CD4-positive, alpha-beta T cell treated with Interleukin-15 for 1 hour (primary cell): ENCODE measurements around the gene FPR1.

ENCODE experiments used
- DNase-seq: peaks from one replicate; pipeline ENCODE4 v3.0.0-alpha.2; 2020

Gene FPR1

DNA sequence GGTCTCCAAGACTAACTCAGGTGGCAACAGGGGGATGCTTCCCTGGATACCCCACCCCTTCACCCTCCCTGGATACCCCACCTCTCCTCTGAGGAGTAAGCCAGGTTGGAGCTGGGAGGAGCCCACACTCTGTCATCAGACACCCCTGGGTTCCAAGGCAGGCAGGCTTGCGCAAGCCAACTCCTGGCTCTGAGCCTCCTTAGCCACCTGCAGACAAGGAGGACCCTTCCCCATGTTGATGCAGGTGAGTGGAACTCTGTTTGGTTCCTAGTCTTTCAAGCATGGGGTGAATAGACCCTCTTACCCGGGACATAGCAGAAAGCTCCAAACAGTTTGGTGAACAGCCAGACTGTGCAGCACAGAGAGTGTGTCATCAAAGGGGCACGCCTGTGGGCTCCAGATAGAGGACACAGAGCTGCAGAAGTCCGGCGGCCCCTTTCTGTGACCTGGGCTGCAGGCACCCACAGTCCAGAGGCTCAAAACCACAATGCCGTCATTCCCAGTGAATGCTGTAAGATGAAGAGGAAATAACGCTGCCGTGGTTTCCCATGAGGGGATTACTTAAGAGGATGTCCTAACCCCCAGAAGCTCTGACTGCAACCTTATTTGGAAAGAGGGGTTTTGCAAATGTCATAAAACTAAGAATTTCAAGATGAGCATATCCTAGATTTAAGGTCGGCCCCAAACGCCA is 15.8 kb downstream of the FPR1 start:
- peak; percentile 85 for DNase-seq

DNA sequence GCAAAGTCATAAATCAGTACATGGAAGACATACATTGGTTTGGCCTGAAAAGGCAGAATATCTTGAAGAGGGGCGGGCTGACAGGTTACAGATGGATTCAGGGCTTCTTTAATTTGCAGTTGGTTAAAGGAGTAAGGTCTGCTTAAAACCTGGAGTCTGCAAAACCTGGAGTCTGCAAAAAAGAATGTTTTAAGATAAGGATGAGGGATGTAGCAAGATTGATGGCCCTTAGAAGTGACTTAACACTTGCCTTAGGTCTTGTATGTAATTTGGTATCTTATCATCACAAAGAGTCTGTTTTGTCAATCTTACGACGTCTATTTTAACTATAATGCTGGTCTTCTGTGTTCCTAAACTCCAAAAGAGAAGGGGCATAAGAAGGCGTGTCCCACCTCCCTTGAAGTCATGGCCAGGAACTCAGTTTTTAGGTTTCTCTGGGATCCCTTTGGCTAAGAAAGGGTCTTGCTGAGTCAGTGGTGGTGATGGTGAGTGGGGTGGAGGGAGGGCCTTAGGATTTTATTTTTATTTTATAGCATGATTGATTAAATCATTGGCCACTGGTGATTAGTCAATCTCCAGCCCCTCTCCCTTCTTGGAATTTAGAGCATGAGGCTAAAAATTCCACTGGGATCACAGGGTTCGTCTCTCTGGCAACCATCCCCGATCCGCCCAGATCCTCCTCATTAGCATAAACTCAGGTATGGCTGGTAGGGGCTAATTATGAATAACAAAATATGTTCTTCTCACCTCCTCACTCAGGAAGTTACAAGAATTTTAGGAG is 17.7 kb downstream of the FPR1 start:
- DNase-seq: no peak

- no peak for DNase-seq
Measured at GRCh38 chr19:51729781-51730180, 21.9 kb downstream of the FPR1 start.

- peak; percentile 29 for DNase-seq
Measured at GRCh38 chr19:51727349-51727880, 24.3 kb downstream of the FPR1 start.

GRCh38 chr19:51726049-51726448 is 25.6 kb downstream of the FPR1 start:
- no peak for DNase-seq

GRCh38 chr19:51724543-51724942 is 27.1 kb downstream of the FPR1 start:
- no peak for DNase-seq

DNA sequence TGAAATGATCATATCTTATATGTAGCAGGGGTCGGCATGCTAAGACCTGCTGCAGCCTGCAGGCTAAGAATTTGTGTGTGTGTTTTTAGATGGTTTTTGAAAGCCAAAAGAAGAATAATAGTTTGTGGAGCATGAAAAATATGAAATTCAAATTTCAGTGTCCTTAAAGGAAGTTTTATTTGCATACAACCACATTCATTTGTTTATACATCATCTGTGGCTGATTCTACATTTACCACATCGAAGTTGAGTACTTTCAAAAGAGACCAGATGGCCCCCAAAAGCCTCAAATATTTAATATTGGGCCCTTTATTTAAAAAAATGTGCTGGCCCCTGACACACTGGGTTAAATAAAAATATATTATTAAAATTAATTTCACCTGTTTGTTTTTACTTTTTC is 29.2 kb downstream of the FPR1 start:
- no peak for DNase-seq

- DNase-seq: no peak
Measured at GRCh38 chr19:51721905-51722304, 29.8 kb downstream of the FPR1 start.

DNA sequence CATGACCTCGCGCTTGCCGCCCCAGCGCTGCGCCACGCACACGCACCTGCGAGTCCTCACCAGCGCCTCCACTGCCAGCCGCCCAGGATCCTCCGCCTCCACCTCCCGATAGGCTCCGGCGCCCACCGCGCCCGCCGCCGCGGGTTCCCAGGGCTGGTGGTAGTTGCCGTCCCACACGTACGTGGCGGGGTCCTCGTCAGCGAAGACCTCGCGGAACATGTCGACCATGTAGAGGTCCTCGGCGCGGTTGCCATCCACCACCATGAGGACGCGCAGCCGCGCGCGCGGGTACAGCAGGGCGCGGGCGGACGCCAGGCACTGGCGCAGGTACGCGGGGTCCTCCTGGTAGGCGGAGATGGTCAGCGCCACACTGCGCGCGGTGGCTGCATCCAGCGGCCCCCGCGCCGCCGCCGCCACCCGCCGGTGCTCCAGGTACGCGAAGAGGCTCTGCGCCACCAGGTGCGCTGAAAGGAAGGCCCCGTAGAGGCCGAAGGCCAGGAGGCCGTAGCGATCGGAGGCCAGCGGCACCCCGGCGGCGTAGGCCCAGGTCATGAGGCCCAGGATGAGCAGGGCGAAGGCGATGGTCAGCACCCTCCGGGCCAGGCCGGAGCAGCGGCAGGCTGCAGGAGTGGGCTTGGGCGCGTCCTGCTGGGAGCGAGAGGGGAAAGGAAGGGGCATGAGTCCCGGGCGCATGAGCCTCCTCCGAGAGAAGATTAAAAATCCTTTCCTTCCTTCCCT is 32.3 kb downstream of the FPR1 start:
- DNase-seq: no peak

DNA sequence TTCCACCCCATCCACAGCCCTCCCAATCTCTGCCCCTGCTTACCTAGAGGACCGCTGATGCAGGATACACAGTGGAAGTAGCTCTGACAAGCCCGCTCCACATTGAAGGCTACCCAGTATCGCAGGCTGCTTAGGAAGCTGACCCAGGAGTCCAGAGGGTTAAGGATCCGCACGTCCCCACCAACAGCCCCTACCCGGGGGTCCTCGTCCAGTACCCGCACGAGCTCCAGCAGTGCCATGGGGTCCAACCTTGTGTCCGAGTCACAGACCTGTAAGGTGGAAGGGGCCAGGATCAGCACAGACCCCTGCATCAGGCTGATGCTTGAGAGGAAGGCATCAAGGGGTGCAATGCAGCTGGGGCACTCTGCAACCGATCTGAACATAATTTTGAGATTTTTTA is 34.8 kb downstream of the FPR1 start:
- DNase-seq: no peak

GRCh38 chr19:51715850-51716249 is 35.8 kb downstream of the FPR1 start:
- DNase-seq: no peak

GRCh38 chr19:51714848-51715247 is 36.8 kb downstream of the FPR1 start:
- DNase-seq: no peak

DNA sequence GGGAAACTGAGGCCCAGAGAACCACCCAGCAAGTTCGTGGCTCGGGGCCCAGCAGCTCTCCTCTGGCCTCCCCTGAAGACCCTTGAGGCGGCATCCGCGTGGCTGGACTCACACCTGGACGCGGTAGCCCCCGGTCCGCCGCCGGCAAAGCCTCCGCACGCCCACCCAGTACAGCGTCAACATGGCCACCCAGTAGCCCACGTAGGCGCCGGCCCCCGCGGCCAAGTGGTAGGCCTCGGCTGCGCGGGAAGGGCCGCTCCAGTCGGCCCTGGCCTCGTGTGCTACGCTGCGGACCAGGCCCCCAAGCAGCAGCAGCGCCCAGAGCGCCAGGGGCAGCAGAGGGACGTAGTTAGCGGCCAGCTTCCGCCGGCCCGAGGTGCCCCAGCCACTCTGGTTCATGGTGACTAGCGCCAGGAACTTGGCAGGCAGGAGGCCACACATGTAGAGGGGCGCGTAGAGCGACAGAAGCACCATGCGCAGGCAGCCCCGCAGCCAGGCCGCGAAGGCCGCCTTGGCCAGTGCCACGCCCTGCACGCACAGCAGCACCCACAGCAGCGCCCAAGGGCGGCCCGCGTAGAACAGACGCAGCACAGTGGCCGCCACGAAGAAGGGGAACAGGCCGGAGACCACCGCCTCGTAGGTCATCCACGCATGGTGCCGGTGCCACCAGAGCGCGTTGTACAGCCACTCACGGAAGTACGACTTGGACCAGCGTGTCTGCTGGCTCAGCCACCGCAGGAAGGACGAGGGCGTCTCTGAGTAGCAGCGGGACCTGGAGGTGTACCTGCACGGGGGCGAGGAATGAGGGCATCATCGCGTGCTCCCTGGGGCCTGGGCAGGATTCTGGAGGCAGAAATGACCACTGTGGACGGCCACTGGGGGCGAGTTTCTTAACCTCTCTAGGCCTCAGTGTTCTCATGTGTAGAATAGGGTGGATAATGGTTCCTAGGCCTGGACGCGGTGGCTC is 38.1 kb downstream of the FPR1 start:
- no peak for DNase-seq

DNA sequence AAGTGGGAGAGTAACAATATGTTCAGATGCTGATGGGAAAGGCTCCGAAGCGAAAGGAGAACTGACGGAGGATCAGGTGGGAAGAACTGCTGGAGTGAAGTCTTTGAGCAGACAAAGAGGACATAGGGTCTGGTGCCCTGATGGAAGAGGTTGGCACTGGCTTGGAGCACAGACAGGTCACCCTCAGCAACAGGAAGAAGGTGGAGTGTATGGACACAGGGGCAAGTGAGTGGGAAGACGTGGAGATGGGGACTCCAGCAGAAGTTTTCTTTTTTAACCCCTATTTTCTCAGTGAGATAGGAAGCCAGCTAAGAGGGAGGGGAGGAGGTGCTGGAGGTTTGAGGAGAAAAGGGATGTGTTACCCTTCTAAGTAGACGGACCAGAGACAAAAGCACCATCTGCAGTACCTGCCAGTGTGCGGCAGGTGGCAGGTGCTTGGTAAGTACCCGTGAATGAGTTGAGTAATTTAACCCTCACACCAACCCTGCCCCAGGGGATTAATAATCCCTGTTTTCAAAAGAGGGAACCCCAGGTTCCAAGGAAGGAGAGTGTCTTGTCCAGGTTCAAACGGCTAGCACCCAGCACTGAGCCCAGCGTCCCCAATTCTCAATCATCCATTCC is 39.1 kb downstream of the FPR1 start:
- DNase-seq: no peak

GRCh38 chr19:51711702-51712101 is 40.0 kb downstream of the FPR1 start:
- DNase-seq: no peak

DNA sequence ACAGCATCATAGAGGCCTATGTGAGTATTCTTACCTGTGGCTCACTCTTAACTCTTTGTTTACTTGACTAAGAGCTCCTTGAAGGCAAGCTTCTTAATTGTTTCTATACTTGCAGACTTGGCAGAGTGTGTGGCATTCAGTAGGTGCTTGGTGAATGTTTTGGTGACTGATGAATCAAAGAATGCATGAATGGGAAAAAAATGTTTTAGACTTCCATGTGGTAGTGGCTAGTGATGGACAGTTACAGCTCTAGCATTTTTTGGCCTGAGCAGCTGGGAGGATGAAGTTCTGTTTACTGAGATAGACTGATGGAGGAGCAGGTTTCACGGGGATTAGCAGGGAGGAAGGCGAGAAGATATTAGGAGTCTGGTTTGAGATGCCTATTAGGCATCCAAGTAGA is 41.5 kb downstream of the FPR1 start:
- no peak for DNase-seq

GRCh38 chr19:51709575-51709974 is 42.1 kb downstream of the FPR1 start:
- DNase-seq: no peak

DNA sequence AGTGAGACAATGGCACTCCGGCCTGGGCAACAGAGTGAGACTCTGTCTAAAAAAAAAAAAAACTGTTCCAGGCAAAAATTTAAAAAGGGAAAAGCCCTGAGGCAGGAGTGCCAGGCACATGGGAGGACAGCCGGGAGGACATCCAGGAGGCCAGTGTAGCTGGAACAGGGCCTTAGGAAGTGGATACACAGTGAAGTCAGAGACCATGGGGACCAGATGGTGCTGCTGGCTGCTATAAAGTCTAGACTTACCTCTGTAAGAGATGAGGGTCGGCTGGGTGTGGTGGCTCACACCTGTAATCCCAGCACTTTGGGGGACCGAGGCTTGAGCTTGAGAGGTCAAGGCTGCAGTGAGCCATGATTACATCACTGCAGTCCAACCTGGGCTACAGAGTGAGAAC is 42.9 kb downstream of the FPR1 start:
- no peak for DNase-seq

DNA sequence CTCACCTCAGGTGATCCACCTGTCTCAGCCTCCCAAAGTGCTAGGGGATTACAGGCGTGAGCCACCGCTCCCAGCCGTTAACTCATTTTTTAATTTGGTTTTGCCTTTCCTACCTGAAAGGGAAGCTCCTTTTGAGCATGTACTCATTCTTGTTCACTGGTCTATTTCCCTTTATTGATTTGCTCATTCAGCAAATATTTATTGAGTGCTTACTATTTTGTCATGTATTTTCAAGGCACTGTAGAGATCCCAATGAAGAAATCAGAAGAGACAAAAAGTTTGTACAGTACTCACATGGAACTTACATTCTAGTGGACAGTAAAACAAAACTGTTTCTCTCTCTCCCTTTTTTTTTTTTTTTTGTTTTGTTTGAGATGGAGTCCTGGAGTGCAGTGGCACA is 44.8 kb downstream of the FPR1 start:
- DNase-seq: no peak

- DNase-seq: no peak
Measured at GRCh38 chr19:51706296-51706695, 45.4 kb downstream of the FPR1 start.

- DNase-seq: no peak
Measured at GRCh38 chr19:51704626-51705025, 47.1 kb downstream of the FPR1 start.
